Activated CD4-positive, alpha-beta memory T cell treated with anti-CD3 and anti-CD28 coated beads, Interleukin-2, amount 10 ng/mL, durations not matched to agents 7 days and 5 days (primary cell): ENCODE measurements around the gene TRPV4. TPM values are rescaled to one million over a fixed set of nuclear protein-coding genes. Genes with fewer than 3 reads are reported as not detected.

Experiments
- CTCF ChIA-PET: fragments of 350-600 bp; sonication (Branson Sonifier 250); formaldehyde crosslinking; loops from one replicate; lab custom pipeline; 2021; ENCODE audit warnings: antibody characterized with exemption, inconsistent platforms; lab: Charles Lee
- POLR2A ChIA-PET: fragments of 350-600 bp; sonication (Branson Sonifier 250); formaldehyde crosslinking; loops from one replicate; lab custom pipeline; 2021; ENCODE audit warnings: antibody characterized with exemption; lab: Charles Lee
- DNase-seq: peaks from one replicate; pipeline ENCODE4 v3.0.0-alpha.2; 2020
- H3K27ac Mint-ChIP-seq: one replicate; pipeline ENCODE4 v1.8.0; 2021; ENCODE audit warnings: mild to moderate bottlenecking, mixed read lengths
- H3K27me3 Mint-ChIP-seq: one replicate; pipeline ENCODE4 v1.8.0; 2021; ENCODE audit warnings: mixed read lengths
- H3K36me3 Mint-ChIP-seq: one replicate; pipeline ENCODE4 v1.8.0; 2021; ENCODE audit warnings: low read depth, mixed read lengths
- H3K4me1 Mint-ChIP-seq: one replicate; pipeline ENCODE4 v1.8.0; 2021; ENCODE audit warnings: mixed read lengths
- H3K4me3 Mint-ChIP-seq: one replicate; pipeline ENCODE4 v1.8.0; 2021; ENCODE audit warnings: mild to moderate bottlenecking, mixed read lengths
- H3K9me3 Mint-ChIP-seq: one replicate; pipeline ENCODE4 v1.8.0; 2021; ENCODE audit warnings: mixed read lengths
- total RNA-seq, 2 experiments: library from RNA; stranded (reverse); gene quantifications; one replicate each; pipeline ENCODE4 v1.2.3, GENCODE V29; 2021

The TRPV4 gene
- total RNA-seq, 2 experiments from 2014 or later: not detected

- peaks cover 15% of the 10 kb centered on the region for H3K9me3 Mint-ChIP-seq
- H3K4me1 Mint-ChIP-seq: peaks cover 2% of the 10 kb centered on the region
- CTCF ChIA-PET: interaction anchor here (0.5 kb wide), 1 partner anchor 203 kb away, joined by 5 read pairs; no protein-coding TSS in a partner anchor
- peaks cover 4% of the 10 kb centered on the region for H3K36me3 Mint-ChIP-seq
- POLR2A ChIA-PET: no interaction called here
- H3K27ac Mint-ChIP-seq: no peak overlapping the region
- no peak overlapping the region for H3K4me3 Mint-ChIP-seq
- peaks cover 17% of the 10 kb centered on the region for H3K27me3 Mint-ChIP-seq
- no peak for DNase-seq
These were observed 75.4 kb downstream of the TRPV4 start for GRCh38 chr12:109757671-109758265.

- Mint-ChIP-seq H3K27ac (no peak overlapping the region), H3K27me3 (peaks cover 17% of the 10 kb centered on the region), H3K9me3 (peaks cover 15% of the 10 kb centered on the region), H3K4me3 (no peak overlapping the region), H3K36me3 (peaks cover 4% of the 10 kb centered on the region), H3K4me1 (no peaks in the 10 kb centered on the region)
- POLR2A ChIA-PET: no interaction called here
- CTCF ChIA-PET: no interaction called here
- no peak for DNase-seq
These were observed 76.7 kb downstream of the TRPV4 start for GRCh38 chr12:109756457-109756856.

- Mint-ChIP-seq H3K9me3 (peaks cover 15% of the 10 kb centered on the region), H3K4me1 (no peaks in the 10 kb centered on the region), H3K27me3 (peaks cover 29% of the 10 kb centered on the region), H3K27ac (no peak overlapping the region), H3K4me3 (no peak overlapping the region), H3K36me3 (peaks cover 4% of the 10 kb centered on the region)
- no peak for DNase-seq
- CTCF ChIA-PET: no interaction called here
- POLR2A ChIA-PET: interaction anchor here (0.7 kb wide), 1 partner anchor 51 kb away, joined by 3 read pairs; no protein-coding TSS in a partner anchor
These were observed 79.2 kb downstream of the TRPV4 start for GRCh38 chr12:109753959-109754358.

GRCh38 chr12:109753054-109753401 is 80.2 kb downstream of the TRPV4 start:
- Mint-ChIP-seq H3K27me3 (peaks cover 33% of the 10 kb centered on the region), H3K4me1 (no peaks in the 10 kb centered on the region), H3K9me3 (peaks cover 15% of the 10 kb centered on the region), H3K27ac (no peak overlapping the region), H3K4me3 (no peak overlapping the region), H3K36me3 (peaks cover 4% of the 10 kb centered on the region)
- DNase-seq: no peak
- POLR2A ChIA-PET: no interaction called here
- CTCF ChIA-PET: no interaction called here

- H3K9me3 Mint-ChIP-seq: peaks cover 12% of the 10 kb centered on the region
- no peak overlapping the region for H3K27ac Mint-ChIP-seq
- no peak for DNase-seq
- no peaks in the 10 kb centered on the region for H3K4me1 Mint-ChIP-seq
- peaks cover 4% of the 10 kb centered on the region for H3K36me3 Mint-ChIP-seq
- ChIA-PET POLR2A (no interaction called here), CTCF (no interaction called here)
- H3K4me3 Mint-ChIP-seq: no peak overlapping the region
- peaks cover 34% of the 10 kb centered on the region for H3K27me3 Mint-ChIP-seq
These were observed 80.8 kb downstream of the TRPV4 start for GRCh38 chr12:109752117-109753053.

- DNase-seq: no peak
- ChIA-PET POLR2A (no interaction called here), CTCF (interaction anchor here (1.0 kb wide), 2 partner anchors 30 to 503 kb away, joined by 3 read pairs; no protein-coding TSS in a partner anchor)
- H3K9me3 Mint-ChIP-seq: no peaks in the 10 kb centered on the region
- no peaks in the 10 kb centered on the region for H3K36me3 Mint-ChIP-seq
- peaks cover 16% of the 10 kb centered on the region for H3K27me3 Mint-ChIP-seq
- H3K27ac Mint-ChIP-seq: no peak overlapping the region
- no peak overlapping the region for H3K4me3 Mint-ChIP-seq
- no peaks in the 10 kb centered on the region for H3K4me1 Mint-ChIP-seq
These were observed 87.9 kb downstream of the TRPV4 start for GRCh38 chr12:109744986-109745942.

GRCh38 chr12:109744026-109744425 is 89.2 kb downstream of the TRPV4 start:
- H3K36me3 Mint-ChIP-seq: no peaks in the 10 kb centered on the region
- H3K27ac Mint-ChIP-seq: no peak overlapping the region
- no peak overlapping the region for H3K4me3 Mint-ChIP-seq
- no peaks in the 10 kb centered on the region for H3K4me1 Mint-ChIP-seq
- H3K27me3 Mint-ChIP-seq: peaks cover 12% of the 10 kb centered on the region
- ChIA-PET CTCF (no interaction called here), POLR2A (no interaction called here)
- DNase-seq: no peak
- H3K9me3 Mint-ChIP-seq: no peaks in the 10 kb centered on the region

- DNase-seq: no peak
- CTCF ChIA-PET: no interaction called here
- POLR2A ChIA-PET: no interaction called here
- H3K9me3 Mint-ChIP-seq: no peaks in the 10 kb centered on the region
- no peaks in the 10 kb centered on the region for H3K4me1 Mint-ChIP-seq
- no peaks in the 10 kb centered on the region for H3K36me3 Mint-ChIP-seq
- H3K27ac Mint-ChIP-seq: no peak overlapping the region
- no peak overlapping the region for H3K4me3 Mint-ChIP-seq
- peaks cover 11% of the 10 kb centered on the region for H3K27me3 Mint-ChIP-seq
These were observed 89.9 kb downstream of the TRPV4 start for GRCh38 chr12:109743076-109743910.

GRCh38 chr12:109741970-109742703 is 91.1 kb downstream of the TRPV4 start:
- Mint-ChIP-seq H3K27ac (no peak overlapping the region), H3K4me3 (no peak overlapping the region), H3K4me1 (no peaks in the 10 kb centered on the region), H3K27me3 (peaks cover 5% of the 10 kb centered on the region), H3K9me3 (no peaks in the 10 kb centered on the region), H3K36me3 (no peaks in the 10 kb centered on the region)
- DNase-seq: no peak
- ChIA-PET POLR2A (no interaction called here), CTCF (no interaction called here)

- H3K27ac Mint-ChIP-seq: no peak overlapping the region
- H3K4me1 Mint-ChIP-seq: no peaks in the 10 kb centered on the region
- ChIA-PET CTCF (no interaction called here), POLR2A (interaction anchor here (0.5 kb wide), 1 partner anchor 212 kb away, joined by 3 read pairs; no protein-coding TSS in a partner anchor)
- H3K4me3 Mint-ChIP-seq: no peak overlapping the region
- H3K27me3 Mint-ChIP-seq: peaks cover 6% of the 10 kb centered on the region
- no peaks in the 10 kb centered on the region for H3K9me3 Mint-ChIP-seq
- H3K36me3 Mint-ChIP-seq: no peaks in the 10 kb centered on the region
- DNase-seq: no peak
These were observed 91.8 kb downstream of the TRPV4 start for GRCh38 chr12:109741286-109741969.

GRCh38 chr12:109740694-109741245 is 92.4 kb downstream of the TRPV4 start:
- DNase-seq: no peak
- H3K4me1 Mint-ChIP-seq: no peaks in the 10 kb centered on the region

More at GRCh38 chr12:109740694-109741245, 92.4 kb downstream of the TRPV4 start:
- H3K36me3 Mint-ChIP-seq: no peaks in the 10 kb centered on the region
- H3K4me3 Mint-ChIP-seq: no peak overlapping the region
- peaks cover 5% of the 10 kb centered on the region for H3K27me3 Mint-ChIP-seq
- H3K9me3 Mint-ChIP-seq: no peaks in the 10 kb centered on the region
- H3K27ac Mint-ChIP-seq: no peak overlapping the region
- POLR2A ChIA-PET: no interaction called here
- CTCF ChIA-PET: no interaction called here
